Endothelial cell of umbilical vein (primary cell): Measurements from ENCODE around the gene MAP4K4. TPM values are rescaled to one million over a fixed set of nuclear protein-coding genes. Genes with fewer than 3 reads are reported as not detected.

Experiments
- BruUV-seq: library from RNA; stranded (reverse); fragments of 400-500 nt; replicated peaks from 2 replicates; lab custom pipeline; 2021; lab: Mats Ljungman, UMichigan
- CTCF ChIA-PET: fragments of 300-600, 350-600 bp; sonication (Branson Sonifier 250); formaldehyde crosslinking; loops from one replicate; lab custom pipeline; 2021; ENCODE audit warnings: antibody characterized with exemption, inconsistent platforms; lab: Charles Lee
- POLR2A ChIA-PET: fragments of 300-600, 350-600 bp; sonication (Branson Sonifier 250); formaldehyde crosslinking; loops from one replicate; lab custom pipeline; 2021; ENCODE audit warnings: antibody characterized with exemption, inconsistent platforms; lab: Charles Lee
- DNase-seq: peaks from one replicate; pipeline ENCODE4 v3.0.0-alpha.2; 2011; ENCODE audit warnings: low read depth, low spot score
- FAIRE-seq: peaks from 2 replicates; lab custom pipeline; 2011; peaks lifted over from hg19 to GRCh38; lab: Jason Lieb, UNC
- H2AFZ ChIP-seq: 2 replicates; pipeline ENCODE4 v1.6.0; 2012; ENCODE audit warnings: low read depth, low read length, control low read depth, inconsistent platforms
- H3K27ac ChIP-seq: 2 replicates; pipeline ENCODE4 v1.5.1; 2011; ENCODE audit warnings: low read depth, mild to moderate bottlenecking, control low read depth, low read length, moderate library complexity; ENCODE audit not compliant: insufficient read depth
- H3K27me3 ChIP-seq, 2 experiments: 2 replicates each; pipeline versions ENCODE4 v1.6.0 to v1.6.1; 2011; ENCODE audit warnings: low read length in 2 of 2, mixed read lengths in 1 of 2; ENCODE audit not compliant: control insufficient read depth in 2 of 2, insufficient read depth in 2 of 2
- H3K36me3 ChIP-seq, 2 experiments: 2 replicates in 1 of 2; 3 replicates in 1 of 2; pipeline ENCODE4 v1.5.1; 2011; ENCODE audit warnings: low read length in 2 of 2, mild to moderate bottlenecking in 1 of 2, moderate library complexity in 1 of 2; ENCODE audit not compliant: control insufficient read depth in 2 of 2, insufficient read depth in 2 of 2; ENCODE audit errors: extremely low read depth in 1 of 2
- H3K4me1 ChIP-seq: 3 replicates; pipeline ENCODE4 v1.5.1; 2011; ENCODE audit warnings: mild to moderate bottlenecking, low read length; ENCODE audit not compliant: control insufficient read depth, insufficient read depth; ENCODE audit errors: extremely low read depth
- H3K4me2 ChIP-seq: 2 replicates; pipeline ENCODE4 v1.6.1; 2011; ENCODE audit warnings: low read length, control low read depth, mixed read lengths; ENCODE audit not compliant: insufficient read depth
- H3K4me3 ChIP-seq, 3 experiments: fragments of 200-600 bp in 1 of 3; sonication (generic), shearing (Covaris generic) in 1 of 3; replicated peaks in 1 of 3; 2 replicates each; pipeline ENCODE4 v1.5.1; 2011 to 2016; ENCODE audit warnings: control low read depth in 3 of 3, low read length in 3 of 3, mild to moderate bottlenecking in 2 of 3, inconsistent platforms in 1 of 3, low read depth in 1 of 3, moderate library complexity in 1 of 3; ENCODE audit not compliant: insufficient read depth in 1 of 3
- H3K79me2 ChIP-seq: 2 replicates; pipeline ENCODE4 v1.6.0; 2012; ENCODE audit warnings: low read length, inconsistent platforms; ENCODE audit not compliant: control insufficient read depth, insufficient read depth
- H3K9ac ChIP-seq: replicated peaks from 2 replicates; pipeline ENCODE3; 2011; ENCODE audit warnings: low read length, control low read depth; ENCODE audit not compliant: insufficient read depth; ENCODE audit errors: extremely low read depth
- H3K9me1 ChIP-seq: replicated peaks from 3 replicates; pipeline ENCODE4 v1.6.0; 2011; ENCODE audit warnings: mild to moderate bottlenecking, low read length; ENCODE audit not compliant: control insufficient read depth, insufficient read depth; ENCODE audit errors: extremely low read depth
- H3K9me3 ChIP-seq: replicated peaks from 2 replicates; pipeline ENCODE4 v1.5.1; 2012; ENCODE audit warnings: low read length, inconsistent platforms; ENCODE audit not compliant: control insufficient read depth, insufficient read depth
- H4K20me1 ChIP-seq: replicated peaks from 2 replicates; pipeline ENCODE3; 2011; ENCODE audit warnings: mild to moderate bottlenecking, low read length; ENCODE audit not compliant: control insufficient read depth, insufficient read depth; ENCODE audit errors: extremely low read depth
- CTCF ChIP-seq, 2 donors: IDR thresholded peaks; 1 replicate in 1 of 2; 2 replicates in 1 of 2; pipeline ENCODE4 v1.5.1; 2011; ENCODE audit warnings: low read length in 2 of 2, mild to moderate bottlenecking in 2 of 2, moderate library complexity in 2 of 2, control low read depth in 1 of 2, inconsistent platforms in 1 of 2, low read depth in 1 of 2; ENCODE audit not compliant: insufficient read depth in 1 of 2; ENCODE audit errors: extremely low read depth in 1 of 2
- EZH2 ChIP-seq: IDR thresholded peaks from 2 replicates; pipeline ENCODE4 v1.6.1; 2012; ENCODE audit warnings: borderline replicate concordance, low read depth, mild to moderate bottlenecking, moderate library complexity, low read length, inconsistent platforms; ENCODE audit not compliant: severe bottlenecking
- FOS ChIP-seq: IDR thresholded peaks from 2 replicates; pipeline ENCODE4 v1.6.1; 2011; ENCODE audit warnings: mild to moderate bottlenecking, low read length, moderate library complexity, borderline replicate concordance; ENCODE audit not compliant: insufficient read depth
- GATA2 ChIP-seq: IDR thresholded peaks from 2 replicates; pipeline ENCODE4 v1.7.0; 2011; ENCODE audit warnings: low read depth, mild to moderate bottlenecking, moderate library complexity, mixed read lengths, low read length; ENCODE audit not compliant: insufficient read length, insufficient read depth
- JUN ChIP-seq: IDR thresholded peaks from 2 replicates; pipeline ENCODE4 v1.6.1; 2011; ENCODE audit warnings: borderline replicate concordance, low read depth; ENCODE audit not compliant: insufficient read length, insufficient read depth
- MAX ChIP-seq: IDR thresholded peaks from 2 replicates; pipeline ENCODE4 v1.6.1; 2011; ENCODE audit not compliant: insufficient read depth, insufficient read length
- MYC ChIP-seq: IDR thresholded peaks from one replicate; pipeline ENCODE4 v1.6.1; 2011; ENCODE audit warnings: mild to moderate bottlenecking, low read depth, low read length
- POLR2A ChIP-seq: IDR thresholded peaks from 2 replicates; pipeline ENCODE4 v1.6.1; 2012; ENCODE audit warnings: low read depth, mild to moderate bottlenecking, control low read depth, low read length
- POLR2AphosphoS5 ChIP-seq: IDR thresholded peaks from 2 replicates; pipeline ENCODE4 v1.6.1; 2012; ENCODE audit warnings: low read depth, mild to moderate bottlenecking, control low read depth, low read length, moderate library complexity; ENCODE audit not compliant: insufficient read depth
- dilution Hi-C: fragments of 300-500 bp; cut with MboI; formaldehyde crosslinking; loops from one replicate; pipeline ENCODE4 v1.15.0; 2019; ENCODE audit warnings: low sequenced_read_pairs; ENCODE audit not compliant: extremely low pct_ligation_motif_present
- intact Hi-C: fragments of 100-400 bp; cut with micrococcal nuclease; formaldehyde crosslinking; loops from one replicate; pipeline ENCODE4 v1.10.0; 2022
- polyA plus RNA-seq, 4 experiments: library from polyadenylated mRNA; depleted of rRNA in 3 of 4; stranded (reverse) in 3 of 4; unstranded in 1 of 4; fragments of >200 nt; gene quantifications; 2 replicates each; pipeline versions ENCODE4 v1.2.1 to v1.2.3, GENCODE V29; 2011 to 2012; ENCODE audit warnings: missing spikeins in 1 of 4
- total RNA-seq: library from RNA; stranded (reverse); gene quantifications from 2 replicates; pipeline ENCODE4 v1.2.3, GENCODE V29; 2021

Gene MAP4K4
- total and polyA plus RNA-seq, 2 donors (not counting 3 experiments of a cell fraction or from before 2014, with no cell fraction given) = 79.4 to 269 TPM

- Histone ChIP-seq H3K9me1 (no peaks in the 10 kb centered on the region), H3K79me2 (peaks cover 95% of the 10 kb centered on the region), H3K27me3 (no peaks in the 10 kb centered on the region), H2AFZ (no peak overlapping the region), H3K4me1 (peaks cover 34% of the 10 kb centered on the region), H3K4me3 (no peak overlapping the region), H4K20me1 (peaks cover 21% of the 10 kb centered on the region), H3K36me3 (peaks cover 0 to 2% of the 10 kb centered on the region in 2 experiments), H3K4me2 (no peak overlapping the region), H3K9me3 (no peaks in the 10 kb centered on the region), H3K9ac (no peak overlapping the region), H3K27ac (no peak overlapping the region)
- FAIRE-seq (no peak), DNase-seq (no peak)
- ChIA-PET CTCF (no interaction called here), POLR2A (no interaction called here)
- BruUV-seq = no TSS peak
- dilution Hi-C loops (no loop called here), intact Hi-C loops (loop anchor here (1.0 to 5.0 kb wide), 2 partner anchors 9 to 42 kb away; no protein-coding TSS in a partner anchor)
- no peak for TF ChIP-seq CTCF (IDR thresholded peaks at IDR 0.05; ENCODE audit: extremely low read depth in 1 of 2, insufficient read depth in 1 of 2, low read depth in 1 of 2, low read length in 2 of 2)
- no peak for TF ChIP-seq JUN
- no peak for TF ChIP-seq FOS
- no peak for TF ChIP-seq POLR2AphosphoS5
- no peak for TF ChIP-seq GATA2
- no peak for TF ChIP-seq MYC
- no peak for TF ChIP-seq POLR2A
- TF ChIP-seq EZH2 = no peak
- no peak for TF ChIP-seq MAX
These were observed 112.2 kb downstream of the MAP4K4 start for GRCh38 chr2:101809698-101810097.
